Measurements from ENCODE around the gene MAPK12. TPM values are rescaled to one million over a fixed set of nuclear protein-coding genes. Genes with fewer than 3 reads are reported as not detected.

The MAPK12 gene
- polyA plus RNA-seq, 1 donor from 2014 or later: 36.7 TPM

DNA sequence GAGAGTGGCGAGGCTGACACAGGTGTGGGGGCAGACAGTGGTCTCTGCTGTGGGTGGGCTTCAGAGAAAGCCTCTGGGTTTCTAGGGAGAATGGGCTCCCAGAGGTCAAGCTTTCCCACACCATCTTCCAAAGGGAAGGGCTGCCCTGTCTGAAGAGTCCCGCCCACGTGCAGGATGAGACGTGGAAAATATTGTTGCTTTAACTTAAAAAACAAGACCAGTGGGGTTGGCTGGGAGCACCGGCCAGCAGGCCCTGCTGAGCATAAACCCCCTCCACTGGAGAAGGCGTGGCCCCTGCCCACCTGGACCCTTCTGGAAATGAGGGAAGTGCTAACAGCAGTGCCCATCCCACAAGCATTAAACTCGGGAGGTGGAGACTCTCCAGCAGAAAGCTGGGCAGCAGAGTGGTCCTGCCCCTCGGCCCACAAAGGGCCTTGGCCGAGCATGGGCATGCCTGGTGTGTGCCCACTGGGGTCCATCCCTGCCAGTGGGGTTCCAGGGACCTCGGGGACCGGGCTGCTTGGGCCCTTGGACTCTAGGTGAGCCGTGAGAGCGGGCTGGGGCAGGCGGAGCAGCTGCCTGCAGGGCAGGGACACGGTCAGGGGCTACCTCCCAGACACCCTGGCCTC, 45.3 kb downstream of the MAPK12 start:
- no peaks in the 10 kb centered on the region for H4K20me1 ChIP-seq (ENCODE audit: insufficient read depth)
- H3K27me3 ChIP-seq (ENCODE audit: insufficient read depth, low read depth, low read length): no peaks in the 10 kb centered on the region
- no peaks in the 10 kb centered on the region for H3F3A ChIP-seq (ENCODE audit: insufficient read depth, low read length, poor library complexity, severe bottlenecking)
- no peak overlapping the region for H3K9ac ChIP-seq (ENCODE audit: low read length)
- H3K9me3 ChIP-seq (ENCODE audit: low read length): no peaks in the 10 kb centered on the region
- no peak overlapping the region for H3K4me3 ChIP-seq (ENCODE audit: low read length)
- H3K4me2 ChIP-seq (ENCODE audit: low read length): no peak overlapping the region
- H2AFZ ChIP-seq (ENCODE audit: low read depth, low read length): no peak overlapping the region
- no peaks in the 10 kb centered on the region for H3K36me3 ChIP-seq (ENCODE audit: insufficient read depth, low read length)
- no peaks in the 10 kb centered on the region for H3K9me2 ChIP-seq (ENCODE audit: insufficient read depth, low read length)
- TF ChIP-seq RAD21 (conservative IDR thresholded peaks at IDR 0.05): no peak
- no peak for TF ChIP-seq TAF1 (IDR thresholded peaks at IDR 0.05; ENCODE audit: low read depth)
- TF ChIP-seq, protein P1, sequence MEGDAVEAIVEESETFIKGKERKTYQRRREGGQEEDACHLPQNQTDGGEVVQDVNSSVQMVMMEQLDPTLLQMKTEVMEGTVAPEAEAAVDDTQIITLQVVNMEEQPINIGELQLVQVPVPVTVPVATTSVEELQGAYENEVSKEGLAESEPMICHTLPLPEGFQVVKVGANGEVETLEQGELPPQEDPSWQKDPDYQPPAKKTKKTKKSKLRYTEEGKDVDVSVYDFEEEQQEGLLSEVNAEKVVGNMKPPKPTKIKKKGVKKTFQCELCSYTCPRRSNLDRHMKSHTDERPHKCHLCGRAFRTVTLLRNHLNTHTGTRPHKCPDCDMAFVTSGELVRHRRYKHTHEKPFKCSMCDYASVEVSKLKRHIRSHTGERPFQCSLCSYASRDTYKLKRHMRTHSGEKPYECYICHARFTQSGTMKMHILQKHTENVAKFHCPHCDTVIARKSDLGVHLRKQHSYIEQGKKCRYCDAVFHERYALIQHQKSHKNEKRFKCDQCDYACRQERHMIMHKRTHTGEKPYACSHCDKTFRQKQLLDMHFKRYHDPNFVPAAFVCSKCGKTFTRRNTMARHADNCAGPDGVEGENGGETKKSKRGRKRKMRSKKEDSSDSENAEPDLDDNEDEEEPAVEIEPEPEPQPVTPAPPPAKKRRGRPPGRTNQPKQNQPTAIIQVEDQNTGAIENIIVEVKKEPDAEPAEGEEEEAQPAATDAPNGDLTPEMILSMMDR (IDR thresholded peaks at IDR 0.05; ENCODE audit: poor library complexity, severe bottlenecking): no peak
- no peak for TF ChIP-seq EZH2 (IDR thresholded peaks at IDR 0.05; ENCODE audit: borderline replicate concordance, insufficient read depth, low read length, poor library complexity, severe bottlenecking)
- TF ChIP-seq, protein P2, sequence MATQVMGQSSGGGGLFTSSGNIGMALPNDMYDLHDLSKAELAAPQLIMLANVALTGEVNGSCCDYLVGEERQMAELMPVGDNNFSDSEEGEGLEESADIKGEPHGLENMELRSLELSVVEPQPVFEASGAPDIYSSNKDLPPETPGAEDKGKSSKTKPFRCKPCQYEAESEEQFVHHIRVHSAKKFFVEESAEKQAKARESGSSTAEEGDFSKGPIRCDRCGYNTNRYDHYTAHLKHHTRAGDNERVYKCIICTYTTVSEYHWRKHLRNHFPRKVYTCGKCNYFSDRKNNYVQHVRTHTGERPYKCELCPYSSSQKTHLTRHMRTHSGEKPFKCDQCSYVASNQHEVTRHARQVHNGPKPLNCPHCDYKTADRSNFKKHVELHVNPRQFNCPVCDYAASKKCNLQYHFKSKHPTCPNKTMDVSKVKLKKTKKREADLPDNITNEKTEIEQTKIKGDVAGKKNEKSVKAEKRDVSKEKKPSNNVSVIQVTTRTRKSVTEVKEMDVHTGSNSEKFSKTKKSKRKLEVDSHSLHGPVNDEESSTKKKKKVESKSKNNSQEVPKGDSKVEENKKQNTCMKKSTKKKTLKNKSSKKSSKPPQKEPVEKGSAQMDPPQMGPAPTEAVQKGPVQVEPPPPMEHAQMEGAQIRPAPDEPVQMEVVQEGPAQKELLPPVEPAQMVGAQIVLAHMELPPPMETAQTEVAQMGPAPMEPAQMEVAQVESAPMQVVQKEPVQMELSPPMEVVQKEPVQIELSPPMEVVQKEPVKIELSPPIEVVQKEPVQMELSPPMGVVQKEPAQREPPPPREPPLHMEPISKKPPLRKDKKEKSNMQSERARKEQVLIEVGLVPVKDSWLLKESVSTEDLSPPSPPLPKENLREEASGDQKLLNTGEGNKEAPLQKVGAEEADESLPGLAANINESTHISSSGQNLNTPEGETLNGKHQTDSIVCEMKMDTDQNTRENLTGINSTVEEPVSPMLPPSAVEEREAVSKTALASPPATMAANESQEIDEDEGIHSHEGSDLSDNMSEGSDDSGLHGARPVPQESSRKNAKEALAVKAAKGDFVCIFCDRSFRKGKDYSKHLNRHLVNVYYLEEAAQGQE (IDR thresholded peaks at IDR 0.05; ENCODE audit: borderline replicate concordance): no peak
- TF ChIP-seq SMC3 (conservative IDR thresholded peaks at IDR 0.05; ENCODE audit: poor library complexity): no peak
- TF ChIP-seq EP300 (conservative IDR thresholded peaks at IDR 0.05; ENCODE audit: poor library complexity, severe bottlenecking): no peak
- no peak for TF ChIP-seq POLR2AphosphoS5 (IDR thresholded peaks at IDR 0.05)
- TF ChIP-seq MXI1 (conservative IDR thresholded peaks at IDR 0.05; ENCODE audit: poor library complexity, severe bottlenecking): no peak
- no peaks in the 10 kb centered on the region for H3K79me2 ChIP-seq (replicated peaks; ENCODE audit: insufficient read depth, low read length)
- no peak overlapping the region for H3K27ac ChIP-seq (ENCODE audit: low read length)

DNA sequence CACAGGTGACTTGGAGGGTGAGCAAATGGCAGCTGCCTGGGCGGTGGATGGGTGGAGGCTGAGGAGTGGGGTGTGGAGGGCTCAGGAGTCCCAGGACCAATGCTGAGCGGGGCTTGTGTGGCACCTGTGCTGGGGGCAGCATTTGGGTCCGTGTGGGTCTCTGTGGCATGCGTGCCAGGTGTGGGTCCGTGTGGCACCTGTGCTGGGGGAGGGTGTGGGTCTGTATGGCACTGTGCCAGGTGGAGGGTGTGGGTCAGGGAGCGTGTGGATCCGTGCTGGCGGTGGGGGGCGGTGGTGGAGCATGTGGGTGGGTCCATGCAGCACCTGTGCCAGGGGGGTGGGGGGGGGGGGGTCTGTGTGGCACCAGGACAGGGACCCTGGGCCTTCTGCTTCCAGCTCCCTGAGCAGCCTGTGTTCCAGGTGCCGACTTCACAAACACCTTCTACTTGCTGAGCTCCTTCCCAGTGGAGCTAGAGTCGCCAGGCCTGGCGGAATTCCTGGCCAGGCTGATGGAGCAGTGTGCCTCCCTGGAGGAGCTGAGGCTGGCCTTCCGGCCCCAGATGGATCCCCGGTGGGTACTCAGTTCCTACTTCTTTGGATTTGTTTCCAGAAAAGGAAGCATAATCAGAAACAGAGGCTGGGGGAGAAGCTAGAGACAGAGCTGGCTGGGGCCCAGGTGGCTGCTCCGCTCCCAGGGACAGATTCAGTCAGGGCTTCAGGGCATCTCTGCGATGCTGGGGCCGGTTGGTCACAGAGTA, 46.0 kb downstream of the MAPK12 start:
- Histone ChIP-seq H3K4me2 (ENCODE audit: low read length) (no peak overlapping the region), H3K27ac (ENCODE audit: low read length) (no peak overlapping the region), H3K36me3 (ENCODE audit: insufficient read depth, low read length) (no peaks in the 10 kb centered on the region), H3F3A (ENCODE audit: insufficient read depth, low read length, poor library complexity, severe bottlenecking) (no peaks in the 10 kb centered on the region), H2AFZ (ENCODE audit: low read depth, low read length) (no peak overlapping the region), H3K9ac (ENCODE audit: low read length) (no peak overlapping the region), H3K9me3 (ENCODE audit: low read length) (no peaks in the 10 kb centered on the region), H3K79me2 (replicated peaks; ENCODE audit: insufficient read depth, low read length) (no peaks in the 10 kb centered on the region), H3K4me3 (ENCODE audit: low read length) (no peak overlapping the region), H3K27me3 (ENCODE audit: insufficient read depth, low read depth, low read length) (no peaks in the 10 kb centered on the region), H3K9me2 (ENCODE audit: insufficient read depth, low read length) (no peaks in the 10 kb centered on the region), H4K20me1 (ENCODE audit: insufficient read depth) (no peaks in the 10 kb centered on the region)
- TF ChIP-seq EP300 (conservative IDR thresholded peaks at IDR 0.05; ENCODE audit: poor library complexity, severe bottlenecking) (no peak), TAF1 (IDR thresholded peaks at IDR 0.05; ENCODE audit: low read depth) (no peak), EZH2 (IDR thresholded peaks at IDR 0.05; ENCODE audit: borderline replicate concordance, insufficient read depth, low read length, poor library complexity, severe bottlenecking) (no peak), SMC3 (conservative IDR thresholded peaks at IDR 0.05; ENCODE audit: poor library complexity) (no peak), RAD21 (conservative IDR thresholded peaks at IDR 0.05) (no peak)
- TF ChIP-seq, protein P1 (IDR thresholded peaks at IDR 0.05; ENCODE audit: poor library complexity, severe bottlenecking): no peak
- TF ChIP-seq, protein P2 (IDR thresholded peaks at IDR 0.05; ENCODE audit: borderline replicate concordance): no peak
